Measurements from ENCODE around the gene PADI2.

DNA sequence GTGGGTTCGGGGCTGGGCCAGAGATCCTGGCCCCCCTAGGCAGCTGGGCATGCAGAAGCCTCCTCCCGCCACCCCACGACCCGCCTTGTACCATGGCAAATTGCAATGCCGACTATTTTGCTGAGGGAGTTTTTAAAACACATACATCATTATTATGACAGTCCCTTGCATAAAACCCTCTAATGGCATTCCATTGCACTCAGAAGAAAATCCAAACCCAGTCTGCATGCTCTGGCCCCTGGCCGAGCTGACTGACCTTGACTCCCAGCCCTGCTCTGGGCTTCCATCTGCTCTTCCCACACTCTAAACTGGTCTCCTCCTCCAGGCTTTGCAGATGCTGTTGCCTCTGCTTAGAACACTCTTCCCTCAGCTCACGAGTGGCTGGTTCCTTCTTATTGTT, 28.0 kb downstream of the PADI2 start:
- no peak for TF ChIP-seq CTCF (conservative IDR thresholded peaks at IDR 0.05; ENCODE audit: low read length)
- no peak for TF ChIP-seq EZH2phosphoT487 (IDR thresholded peaks at IDR 0.05; ENCODE audit: borderline replicate concordance)

Measured in Loucy (cell line).